GM12875 (cell line): ENCODE data around the gene SH2D5.

Source experiments
- H3K4me3 ChIP-seq: one replicate; pipeline ENCODE4 v1.5.1; 2011; ENCODE audit warnings: low read depth, low read length, control low read depth
- CTCF ChIP-seq: IDR thresholded peaks from 2 replicates; pipeline ENCODE4 v1.5.1; 2011; ENCODE audit warnings: low read depth, mild to moderate bottlenecking, control low read depth, inconsistent platforms, low read length, moderate library complexity, borderline replicate concordance; ENCODE audit not compliant: insufficient read depth

SH2D5 gene

GRCh38 chr1:20700636-20701215 lies 31.8 kb downstream of the SH2D5 start:
- TF ChIP-seq CTCF: no peak
- H3K4me3 ChIP-seq: no peak overlapping the region

DNA sequence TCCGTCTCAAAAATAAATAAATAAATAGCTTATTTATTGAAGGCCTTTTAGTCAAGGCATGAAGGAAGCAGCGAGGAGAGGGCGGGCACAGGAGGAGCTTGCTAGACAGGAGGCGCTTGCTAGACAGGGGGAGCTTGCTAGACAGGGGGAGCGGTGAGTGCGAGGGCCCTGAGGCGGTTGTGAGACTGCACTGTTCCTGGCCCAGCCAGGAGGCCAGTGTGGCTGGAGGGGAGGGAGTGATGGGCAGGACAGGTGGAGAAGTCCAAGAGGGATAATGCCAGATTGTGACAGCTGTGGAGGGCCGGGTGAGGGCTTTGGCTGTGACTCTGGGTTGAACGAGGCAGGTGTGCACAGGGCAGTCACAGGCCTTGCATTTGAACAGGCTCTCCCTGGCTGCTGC lies 32.9 kb downstream of the SH2D5 start:
- TF ChIP-seq CTCF: no peak
- no peak overlapping the region for H3K4me3 ChIP-seq

DNA sequence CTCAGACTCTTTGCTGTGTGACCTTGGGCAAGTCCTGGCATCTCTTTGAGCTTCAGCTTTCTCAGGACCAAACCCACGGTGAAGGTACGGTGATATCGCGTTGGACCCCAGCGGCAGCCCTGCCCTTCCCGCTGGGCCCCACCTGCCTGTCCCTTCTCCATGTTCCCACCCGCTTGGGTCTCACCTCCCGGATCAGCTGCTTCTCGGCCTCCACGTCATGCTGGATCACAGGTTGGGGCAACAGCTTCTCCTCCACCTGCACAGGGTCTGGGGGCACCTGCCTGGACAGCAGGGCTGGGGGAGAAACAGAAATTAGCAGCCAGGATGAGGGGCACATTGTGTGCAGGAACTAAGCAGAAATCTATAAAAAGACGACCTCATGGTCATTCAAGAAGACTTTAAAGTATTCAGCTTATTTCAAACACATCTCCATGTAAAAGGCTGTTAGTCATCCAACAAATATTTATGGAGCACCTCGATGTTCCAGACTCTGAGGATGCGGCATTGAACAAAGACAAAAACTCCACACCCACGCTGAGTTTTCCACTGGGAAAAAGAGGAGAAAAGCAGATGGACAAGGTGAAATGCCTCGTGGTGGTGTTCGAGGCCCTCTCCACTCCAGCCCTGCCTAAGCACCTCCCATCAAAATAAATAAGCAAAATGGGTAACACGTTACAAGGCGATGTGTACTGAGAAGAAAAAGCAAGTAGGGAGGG lies 34.1 kb downstream of the SH2D5 start:
- TF ChIP-seq CTCF: no peak
- H3K4me3 ChIP-seq: no peak overlapping the region

DNA sequence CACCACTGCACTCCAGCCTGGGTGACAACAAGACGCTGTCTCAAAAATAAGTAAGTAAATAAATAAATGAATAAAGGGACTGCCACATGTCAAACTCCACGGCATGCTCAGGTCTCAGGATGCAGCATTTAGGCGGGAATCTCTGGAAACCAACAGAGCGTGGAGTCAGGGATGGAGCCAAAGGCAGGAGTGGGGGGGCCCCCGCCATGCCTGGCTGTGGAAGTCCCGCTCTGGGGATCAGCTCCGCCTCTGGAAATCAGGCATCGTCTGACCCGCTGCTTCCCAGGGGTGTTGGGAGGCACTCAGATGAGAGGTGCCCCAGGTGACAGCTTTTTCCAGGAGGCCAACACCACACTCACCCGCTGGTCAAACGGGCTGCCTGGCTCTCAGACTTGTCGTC lies 34.9 kb downstream of the SH2D5 start:
- no peak overlapping the region for H3K4me3 ChIP-seq
- no peak for TF ChIP-seq CTCF

GRCh38 chr1:20696397-20697333 lies 35.8 kb downstream of the SH2D5 start:
- peak; percentile 93 for TF ChIP-seq CTCF
- peak overlapping the region; percentile 52 for H3K4me3 ChIP-seq

GRCh38 chr1:20695515-20695914 lies 37.0 kb downstream of the SH2D5 start:
- no peak for TF ChIP-seq CTCF
- H3K4me3 ChIP-seq: no peak overlapping the region

- no peak for TF ChIP-seq CTCF
- no peak overlapping the region for H3K4me3 ChIP-seq
Measured at GRCh38 chr1:20693623-20694022, 38.9 kb downstream of the SH2D5 start.
